ENCODE measurements around the gene PLCB3. TPM values are rescaled to one million over a fixed set of nuclear protein-coding genes. Genes with fewer than 3 reads are reported as not detected.
A peak's percentile ranks its signal among the peaks of the same experiment; 100 is the strongest.
"Not testable (repeated sequence)": the region's sequence is repeated elsewhere in the genome, so short reads cannot be mapped to it uniquely, and the experiment has no call there.

The PLCB3 gene
- total and polyA plus RNA-seq, 9 donors = 9.9 to 17.6 (median 12.9) TPM

DNA sequence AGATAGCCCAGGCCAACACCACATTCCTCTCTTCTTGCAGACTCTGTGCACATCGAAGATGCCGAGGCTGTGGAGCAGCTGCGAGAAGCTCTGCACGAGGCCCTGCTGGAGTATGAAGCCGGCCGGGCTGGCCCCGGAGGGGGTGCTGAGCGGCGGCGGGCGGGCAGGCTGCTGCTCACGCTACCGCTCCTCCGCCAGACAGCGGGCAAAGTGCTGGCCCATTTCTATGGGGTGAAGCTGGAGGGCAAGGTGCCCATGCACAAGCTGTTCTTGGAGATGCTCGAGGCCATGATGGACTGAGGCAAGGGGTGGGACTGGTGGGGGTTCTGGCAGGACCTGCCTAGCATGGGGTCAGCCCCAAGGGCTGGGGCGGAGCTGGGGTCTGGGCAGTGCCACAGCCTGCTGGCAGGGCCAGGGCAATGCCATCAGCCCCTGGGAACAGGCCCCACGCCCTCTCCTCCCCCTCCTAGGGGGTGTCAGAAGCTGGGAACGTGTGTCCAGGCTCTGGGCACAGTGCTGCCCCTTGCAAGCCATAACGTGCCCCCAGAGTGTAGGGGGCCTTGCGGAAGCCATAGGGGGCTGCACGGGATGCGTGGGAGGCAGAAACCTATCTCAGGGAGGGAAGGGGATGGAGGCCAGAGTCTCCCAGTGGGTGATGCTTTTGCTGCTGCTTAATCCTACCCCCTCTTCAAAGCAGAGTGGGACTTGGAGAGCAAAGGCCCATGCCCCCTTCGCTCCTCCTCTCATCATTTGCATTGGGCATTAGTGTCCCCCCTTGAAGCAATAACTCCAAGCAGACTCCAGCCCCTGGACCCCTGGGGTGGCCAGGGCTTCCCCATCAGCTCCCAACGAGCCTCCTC lies 64.6 kb downstream of the PLCB3 start:
- WGBS (ENCODE audit: insufficient coverage) = 76% methylated on average over 20 of the region's 25 CpGs
- not testable (repeated sequence) for H3K4me3 ChIP-seq (ENCODE audit: low read length); DNase-seq; H3K9me3 ChIP-seq (replicated peaks; ENCODE audit: control insufficient read depth, low read depth, low read length); H3K27me3 ChIP-seq (ENCODE audit: control insufficient read depth, insufficient read depth, low read length); H3K27ac ChIP-seq (ENCODE audit: low read length)
- Histone ChIP-seq H3K4me1 (ENCODE audit: control insufficient read depth, insufficient read depth, low read length) (peaks cover 36% of the 10 kb centered on the region), H3K36me3 (ENCODE audit: control insufficient read depth, insufficient read depth, low read length) (peaks cover 37% of the 10 kb centered on the region)

DNA sequence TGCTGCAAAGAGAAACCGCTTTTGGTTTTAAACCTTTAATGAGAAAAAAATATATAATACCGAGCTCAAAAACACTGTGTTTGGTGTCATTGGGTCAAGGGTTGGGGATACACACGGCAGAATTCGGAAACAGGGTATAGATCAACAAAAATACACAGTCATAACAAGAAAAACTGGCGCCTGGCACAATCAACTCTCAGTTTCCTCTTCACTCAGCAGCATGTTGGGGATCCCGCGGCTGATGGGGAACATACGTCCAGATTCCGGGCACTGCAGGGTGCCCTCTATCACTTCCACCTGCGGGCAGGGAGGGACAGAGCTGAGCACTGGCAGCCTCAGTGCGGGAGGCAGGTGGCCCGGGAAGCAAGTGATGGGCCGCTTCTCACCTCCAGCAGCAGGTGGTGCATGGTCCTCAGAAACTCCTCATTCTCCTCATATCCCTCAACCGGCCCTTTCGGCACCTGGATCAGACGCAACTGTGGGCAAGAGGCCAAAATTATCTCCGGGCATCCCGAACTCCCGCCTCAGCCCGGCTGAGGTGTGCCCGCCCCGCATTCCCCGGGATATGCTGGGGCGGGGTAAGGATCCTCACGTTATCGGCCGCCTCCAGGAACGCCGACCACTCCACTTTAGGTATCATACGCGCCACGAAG lies 65.5 kb downstream of the PLCB3 start:
- Histone ChIP-seq H3K4me3 (ENCODE audit: low read length) (peak overlapping the region; percentile 99), H3K36me3 (ENCODE audit: control insufficient read depth, insufficient read depth, low read length) (peaks cover 45% of the 10 kb centered on the region), H3K27ac (ENCODE audit: low read length) (peak overlapping the region; percentile 100), H3K4me1 (ENCODE audit: control insufficient read depth, insufficient read depth, low read length) (peaks cover 36% of the 10 kb centered on the region), H3K9me3 (replicated peaks; ENCODE audit: control insufficient read depth, low read depth, low read length) (no peaks in the 10 kb centered on the region), H3K27me3 (ENCODE audit: control insufficient read depth, insufficient read depth, low read length) (no peaks in the 10 kb centered on the region)
- peak; percentile 57 for DNase-seq
- WGBS (ENCODE audit: insufficient coverage) = 1% methylated on average over 26 of the region's 32 CpGs

DNA sequence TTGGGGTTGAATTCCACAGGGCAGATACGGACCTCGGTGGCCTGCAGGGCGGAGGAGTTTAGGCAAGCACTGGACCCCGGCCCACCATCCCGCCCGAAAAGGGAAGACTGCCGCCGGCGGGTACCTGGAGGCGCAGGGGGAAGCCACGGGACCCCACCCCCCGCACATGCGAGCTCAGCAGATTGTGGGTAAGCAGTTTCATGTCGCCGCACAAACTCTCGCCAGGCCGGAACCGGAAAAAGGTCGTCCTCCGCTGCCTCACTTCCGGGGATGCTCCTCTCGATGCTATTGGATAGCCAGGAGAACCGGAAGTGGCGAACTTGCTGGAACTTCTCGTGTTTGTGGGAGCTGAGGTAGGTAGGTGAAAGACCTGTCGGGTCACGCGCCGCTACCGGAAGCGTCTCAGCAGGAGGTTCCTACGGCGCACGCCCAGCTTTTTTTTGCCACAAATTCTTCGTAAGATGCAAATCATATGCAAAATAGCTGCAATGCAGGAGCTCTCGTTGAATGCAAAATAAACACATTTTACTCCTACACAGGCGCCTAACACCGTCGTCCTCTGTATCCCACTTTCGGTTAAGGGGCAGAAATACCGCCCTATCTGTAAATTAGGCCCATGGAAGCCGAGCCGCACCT lies 66.1 kb downstream of the PLCB3 start, which contains the start of gene TRMT112:
Gene TRMT112 (minus strand): TSS at position 235 of the 636 bp plus-strand sequence. CDS start 33 bp downstream, at position 202.
- Histone ChIP-seq H3K27me3 (ENCODE audit: control insufficient read depth, insufficient read depth, low read length) (no peaks in the 10 kb centered on the region), H3K27ac (ENCODE audit: low read length) (peak within 1 kb of the TSS; percentile 100), H3K9me3 (replicated peaks; ENCODE audit: control insufficient read depth, low read depth, low read length) (no peaks in the 10 kb centered on the region), H3K4me3 (ENCODE audit: low read length) (peak within 1 kb of the TSS; percentile 99), H3K4me1 (ENCODE audit: control insufficient read depth, insufficient read depth, low read length) (peaks cover 36% of the 10 kb centered on the region), H3K36me3 (ENCODE audit: control insufficient read depth, insufficient read depth, low read length) (peaks cover 47% of the 10 kb centered on the region)
- DNase-seq = peak; percentile 99
- WGBS (ENCODE audit: insufficient coverage) = under 1% methylated on average over 43 of the region's 43 CpGs

DNA sequence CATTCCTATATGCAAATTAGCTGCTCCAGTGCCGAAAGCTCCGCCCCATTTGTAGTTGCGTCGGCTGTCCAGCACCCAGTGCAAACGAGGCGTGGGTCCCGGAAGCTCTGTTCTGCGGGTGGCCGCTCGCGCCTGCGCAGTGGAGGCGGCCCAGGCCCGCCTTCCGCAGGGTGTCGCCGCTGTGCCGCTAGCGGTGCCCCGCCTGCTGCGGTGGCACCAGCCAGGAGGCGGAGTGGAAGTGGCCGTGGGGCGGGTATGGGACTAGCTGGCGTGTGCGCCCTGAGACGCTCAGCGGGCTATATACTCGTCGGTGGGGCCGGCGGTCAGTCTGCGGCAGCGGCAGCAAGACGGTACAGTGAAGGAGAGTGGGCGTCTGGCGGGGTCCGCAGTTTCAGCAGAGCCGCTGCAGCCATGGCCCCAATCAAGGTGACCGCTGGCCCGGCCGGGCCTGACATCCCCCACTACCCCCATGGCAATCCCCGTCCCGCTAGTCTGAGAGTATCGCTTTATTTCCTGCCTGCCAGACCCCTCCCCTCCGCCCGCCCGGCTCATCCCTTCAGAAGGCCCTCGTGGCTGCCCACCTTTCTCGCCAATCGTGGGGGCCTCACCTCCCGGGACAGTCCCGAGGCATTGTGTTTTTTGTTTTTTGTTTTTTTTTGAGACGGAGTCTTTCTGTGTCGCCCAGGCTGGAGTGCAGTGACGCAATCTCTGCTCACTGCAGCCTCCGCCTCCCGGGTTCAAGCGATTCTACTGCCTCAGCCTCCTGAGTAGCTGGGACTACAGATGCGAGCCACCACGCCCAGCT lies 66.8 kb downstream of the PLCB3 start, which contains the start of gene PRDX5:
Gene PRDX5 (plus strand): TSS at position 161 of the 805 bp plus-strand sequence. CDS start 95 bp downstream, at position 256.
- peaks cover 45% of the 10 kb centered on the region for H3K36me3 ChIP-seq (ENCODE audit: control insufficient read depth, insufficient read depth, low read length)
- under 1% methylated on average over 47 of the region's 61 CpGs for WGBS (ENCODE audit: insufficient coverage)
- peak within 1 kb of the TSS; percentile 99 for H3K4me3 ChIP-seq (ENCODE audit: low read length)
- H3K4me1 ChIP-seq (ENCODE audit: control insufficient read depth, insufficient read depth, low read length) = peaks cover 34% of the 10 kb centered on the region
- no peaks in the 10 kb centered on the region for H3K27me3 ChIP-seq (ENCODE audit: control insufficient read depth, insufficient read depth, low read length)
- H3K9me3 ChIP-seq (replicated peaks; ENCODE audit: control insufficient read depth, low read depth, low read length) = no peaks in the 10 kb centered on the region
- peak; percentile 99 for DNase-seq
- peak within 1 kb of the TSS; percentile 100 for H3K27ac ChIP-seq (ENCODE audit: low read length)

Other genes starting within 250 kb of the PLCB3 start
- 1.2 TPM for gene FLRT1, start 215.6 kb upstream of the PLCB3 start, total RNA-seq
- gene FLRT1, start 215.6 kb upstream of the PLCB3 start, polyA plus RNA-seq (ENCODE audit: insufficient read depth in 1 of 8, insufficient read length in 8 of 8, low replicate concordance in 1 of 8) = 1 to 10 TPM; 2.1 to 6.2 (median 3.0) TPM
- gene MACROD1, start 85.4 kb upstream of the PLCB3 start, total RNA-seq = 107 TPM
- gene MACROD1, start 85.4 kb upstream of the PLCB3 start, polyA plus RNA-seq (ENCODE audit: insufficient read depth in 1 of 8, insufficient read length in 8 of 8, low replicate concordance in 1 of 8) = 10 to 100 TPM; 46.1 to 82.9 (median 63.1) TPM
- gene STIP1, start 65.4 kb upstream of the PLCB3 start, total RNA-seq = 90.7 TPM
- gene STIP1, start 65.4 kb upstream of the PLCB3 start, polyA plus RNA-seq (ENCODE audit: insufficient read depth in 1 of 8, insufficient read length in 8 of 8, low replicate concordance in 1 of 8) = 100 to 1,000 TPM; 120 to 141 (median 128) TPM
- 4.9 TPM for gene FERMT3, start 44.8 kb upstream of the PLCB3 start, total RNA-seq
- gene FERMT3, start 44.8 kb upstream of the PLCB3 start, polyA plus RNA-seq (ENCODE audit: insufficient read depth in 1 of 8, insufficient read length in 8 of 8, low replicate concordance in 1 of 8) = 10 to 100 TPM in 5 of 8 donors, 1 to 10 TPM in 3; 6.0 to 12.2 (median 10.3) TPM
- 70.7 TPM for gene TRPT1, start 25.3 kb upstream of the PLCB3 start, total RNA-seq
- gene TRPT1, start 25.3 kb upstream of the PLCB3 start, polyA plus RNA-seq (ENCODE audit: insufficient read depth in 1 of 8, insufficient read length in 8 of 8, low replicate concordance in 1 of 8) = 10 to 100 TPM; 42.3 to 78.9 (median 62.9) TPM
- gene NUDT22, start 25.3 kb upstream of the PLCB3 start, total RNA-seq = 27.6 TPM
- 10 to 100 TPM; 16.2 to 25.8 (median 21.6) TPM for gene NUDT22, start 25.3 kb upstream of the PLCB3 start, polyA plus RNA-seq (ENCODE audit: insufficient read depth in 1 of 8, insufficient read length in 8 of 8, low replicate concordance in 1 of 8)
- gene DNAJC4, start 21.0 kb upstream of the PLCB3 start, total RNA-seq = 13.6 TPM
- gene DNAJC4, start 21.0 kb upstream of the PLCB3 start, polyA plus RNA-seq (ENCODE audit: insufficient read depth in 1 of 8, insufficient read length in 8 of 8, low replicate concordance in 1 of 8) = 10 to 100 TPM; 48.7 to 75.1 (median 53.1) TPM
- gene VEGFB, start 16.9 kb upstream of the PLCB3 start, total RNA-seq = 54.0 TPM
- gene VEGFB, start 16.9 kb upstream of the PLCB3 start, polyA plus RNA-seq (ENCODE audit: insufficient read depth in 1 of 8, insufficient read length in 8 of 8, low replicate concordance in 1 of 8) = 100 to 1,000 TPM in 3 of 8 donors, 10 to 100 TPM in 5; 86.1 to 109 (median 92.7) TPM
- gene FKBP2, start 10.4 kb upstream of the PLCB3 start, total RNA-seq = 40.4 TPM
- gene FKBP2, start 10.4 kb upstream of the PLCB3 start, polyA plus RNA-seq (ENCODE audit: insufficient read depth in 1 of 8, insufficient read length in 8 of 8, low replicate concordance in 1 of 8) = 10 to 100 TPM; 40.6 to 60.6 (median 53.9) TPM
- 252 TPM for gene PPP1R14B, start 4.6 kb upstream of the PLCB3 start, total RNA-seq
- gene PPP1R14B, start 4.6 kb upstream of the PLCB3 start, polyA plus RNA-seq (ENCODE audit: insufficient read depth in 1 of 8, insufficient read length in 8 of 8, low replicate concordance in 1 of 8) = 100 to 1,000 TPM; 170 to 222 (median 194) TPM
- 52.2 TPM for gene BAD, start 33.1 kb downstream of the PLCB3 start, total RNA-seq
- 10 to 100 TPM; 28.0 to 38.8 (median 34.4) TPM for gene BAD, start 33.1 kb downstream of the PLCB3 start, polyA plus RNA-seq (ENCODE audit: insufficient read depth in 1 of 8, insufficient read length in 8 of 8, low replicate concordance in 1 of 8)
- 7.7 TPM for gene GPR137, start 34.3 kb downstream of the PLCB3 start, total RNA-seq
- 10 to 100 TPM; 17.7 to 30.7 (median 20.0) TPM for gene GPR137, start 34.3 kb downstream of the PLCB3 start, polyA plus RNA-seq (ENCODE audit: insufficient read depth in 1 of 8, insufficient read length in 8 of 8, low replicate concordance in 1 of 8)
- 0.13 TPM for gene KCNK4, start 39.8 kb downstream of the PLCB3 start, total RNA-seq
- gene KCNK4, start 39.8 kb downstream of the PLCB3 start, polyA plus RNA-seq (ENCODE audit: insufficient read depth in 1 of 8, insufficient read length in 8 of 8, low replicate concordance in 1 of 8) = under 1 TPM in 1 of 8 donors, not detected in 7; 0.08 TPM
- gene CATSPERZ, start 48.8 kb downstream of the PLCB3 start, total RNA-seq = not detected
- gene CATSPERZ, start 48.8 kb downstream of the PLCB3 start, polyA plus RNA-seq (ENCODE audit: insufficient read depth in 1 of 8, insufficient read length in 8 of 8, low replicate concordance in 1 of 8) = under 1 TPM in 1 of 8 donors, not detected in 7; 0.14 TPM
- gene ESRRA, start 54.0 kb downstream of the PLCB3 start, total RNA-seq = 30.1 TPM
- 10 to 100 TPM; 26.1 to 35.9 (median 30.5) TPM for gene ESRRA, start 54.0 kb downstream of the PLCB3 start, polyA plus RNA-seq (ENCODE audit: insufficient read depth in 1 of 8, insufficient read length in 8 of 8, low replicate concordance in 1 of 8)
- 306 TPM for gene TRMT112, start 66.0 kb downstream of the PLCB3 start, total RNA-seq
- 100 to 1,000 TPM; 177 to 218 (median 197) TPM for gene TRMT112, start 66.0 kb downstream of the PLCB3 start, polyA plus RNA-seq (ENCODE audit: insufficient read depth in 1 of 8, insufficient read length in 8 of 8, low replicate concordance in 1 of 8)
- 144 TPM for gene PRDX5, start 66.6 kb downstream of the PLCB3 start, total RNA-seq
- gene PRDX5, start 66.6 kb downstream of the PLCB3 start, polyA plus RNA-seq (ENCODE audit: insufficient read depth in 1 of 8, insufficient read length in 8 of 8, low replicate concordance in 1 of 8) = 100 to 1,000 TPM; 128 to 175 (median 165) TPM
- gene CCDC88B, start 88.7 kb downstream of the PLCB3 start, total RNA-seq = 2.8 TPM
- 1 to 10 TPM; 2.8 to 5.6 (median 4.5) TPM for gene CCDC88B, start 88.7 kb downstream of the PLCB3 start, polyA plus RNA-seq (ENCODE audit: insufficient read depth in 1 of 8, insufficient read length in 8 of 8, low replicate concordance in 1 of 8)
- 14.1 TPM for gene RPS6KA4, start 107.6 kb downstream of the PLCB3 start, total RNA-seq
- 10 to 100 TPM; 13.3 to 19.8 (median 16.0) TPM for gene RPS6KA4, start 107.6 kb downstream of the PLCB3 start, polyA plus RNA-seq (ENCODE audit: insufficient read depth in 1 of 8, insufficient read length in 8 of 8, low replicate concordance in 1 of 8)